D721Med (cell line): ENCODE data around the gene A3GALT2.
A peak's percentile ranks its signal among the peaks of the same experiment; 100 is the strongest.

ENCODE experiments used
- DNase-seq: peaks from one replicate; pipeline ENCODE4 v3.0.0; 2011; ENCODE audit warnings: low spot score; ENCODE audit not compliant: insufficient read length
- FAIRE-seq: peaks from 2 replicates; lab custom pipeline; 2011; peaks lifted over from hg19 to GRCh38; lab: Jason Lieb, UNC
- TF ChIP-seq, protein P1 (sequence below): IDR thresholded peaks from 2 replicates; pipeline ENCODE4 v1.5.1; 2012; ENCODE audit warnings: mild to moderate bottlenecking, control low read depth; ENCODE audit not compliant: insufficient read depth; ENCODE audit errors: missing control alignments

Gene A3GALT2

DNA sequence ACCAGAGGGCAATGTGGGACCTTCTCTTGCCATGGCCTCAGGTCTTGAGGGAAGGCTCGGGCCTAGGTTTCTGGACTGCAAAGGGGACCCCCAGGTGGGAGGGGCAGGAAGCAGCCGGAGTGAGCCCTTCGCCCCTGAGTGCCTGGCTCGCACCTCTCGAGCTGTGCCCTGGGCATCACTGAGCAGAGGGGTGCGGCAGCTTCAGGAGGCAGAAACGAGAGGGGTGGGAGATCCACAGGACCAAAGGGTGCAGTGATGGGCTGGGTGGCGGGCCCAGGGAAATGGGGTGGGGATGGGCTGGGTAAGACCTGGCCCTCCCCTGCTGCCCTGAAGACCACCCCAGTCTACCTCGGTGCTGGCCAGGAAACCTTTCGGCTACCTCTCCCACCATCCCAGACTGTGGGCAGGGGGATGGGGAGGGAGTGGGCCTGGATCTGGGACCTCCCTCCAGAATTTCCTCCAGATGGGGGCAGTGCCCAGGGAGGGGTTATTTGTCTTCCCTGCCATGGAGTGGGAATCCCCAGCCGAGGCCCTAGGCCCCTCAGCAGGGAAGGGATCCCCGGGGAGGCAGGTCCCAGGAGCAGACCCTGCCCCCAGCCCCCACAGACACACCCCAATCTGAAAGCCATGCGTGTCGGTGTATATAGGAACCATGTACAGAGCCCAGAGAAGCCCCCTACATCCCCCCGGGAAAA, 21.3 kb downstream of the A3GALT2 start:
- FAIRE-seq (no peak), DNase-seq (no peak)
- TF ChIP-seq, protein P1, sequence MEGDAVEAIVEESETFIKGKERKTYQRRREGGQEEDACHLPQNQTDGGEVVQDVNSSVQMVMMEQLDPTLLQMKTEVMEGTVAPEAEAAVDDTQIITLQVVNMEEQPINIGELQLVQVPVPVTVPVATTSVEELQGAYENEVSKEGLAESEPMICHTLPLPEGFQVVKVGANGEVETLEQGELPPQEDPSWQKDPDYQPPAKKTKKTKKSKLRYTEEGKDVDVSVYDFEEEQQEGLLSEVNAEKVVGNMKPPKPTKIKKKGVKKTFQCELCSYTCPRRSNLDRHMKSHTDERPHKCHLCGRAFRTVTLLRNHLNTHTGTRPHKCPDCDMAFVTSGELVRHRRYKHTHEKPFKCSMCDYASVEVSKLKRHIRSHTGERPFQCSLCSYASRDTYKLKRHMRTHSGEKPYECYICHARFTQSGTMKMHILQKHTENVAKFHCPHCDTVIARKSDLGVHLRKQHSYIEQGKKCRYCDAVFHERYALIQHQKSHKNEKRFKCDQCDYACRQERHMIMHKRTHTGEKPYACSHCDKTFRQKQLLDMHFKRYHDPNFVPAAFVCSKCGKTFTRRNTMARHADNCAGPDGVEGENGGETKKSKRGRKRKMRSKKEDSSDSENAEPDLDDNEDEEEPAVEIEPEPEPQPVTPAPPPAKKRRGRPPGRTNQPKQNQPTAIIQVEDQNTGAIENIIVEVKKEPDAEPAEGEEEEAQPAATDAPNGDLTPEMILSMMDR = no peak

DNA sequence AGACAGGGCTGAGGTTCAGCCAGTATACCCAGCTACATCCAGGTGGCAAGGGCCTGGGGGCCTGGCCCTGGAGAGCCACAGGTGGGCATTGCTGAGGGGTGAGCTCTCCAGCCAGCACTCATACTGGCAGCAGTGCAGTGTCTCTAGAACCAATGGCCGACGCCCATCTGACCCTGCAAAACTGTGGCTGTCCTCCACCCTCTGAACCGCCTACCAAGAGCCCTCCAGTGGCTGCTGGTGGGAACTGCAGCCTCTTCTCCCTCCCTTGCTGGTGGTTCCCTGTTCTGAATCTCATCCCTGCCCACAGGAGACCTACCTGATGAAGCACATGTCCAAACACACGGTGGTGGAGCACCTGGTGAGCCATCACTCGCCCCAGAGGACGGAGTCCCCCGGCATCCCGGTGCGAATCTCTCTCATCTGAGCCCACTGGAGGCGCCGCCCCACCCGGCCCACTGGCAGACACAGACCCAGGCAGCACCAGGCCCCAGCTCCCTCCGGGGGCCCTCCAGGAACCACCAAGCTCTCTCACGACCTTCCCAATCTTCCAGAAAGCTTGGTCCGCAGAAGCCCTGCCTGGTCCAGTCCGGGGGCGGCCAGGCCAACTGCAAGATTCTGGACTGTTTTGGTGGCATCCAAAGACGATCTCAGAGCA, 22.1 kb downstream of the A3GALT2 start:
- no peak for FAIRE-seq
- DNase-seq = peak; percentile 64
- TF ChIP-seq, protein P1 = peak; percentile 64

DNA sequence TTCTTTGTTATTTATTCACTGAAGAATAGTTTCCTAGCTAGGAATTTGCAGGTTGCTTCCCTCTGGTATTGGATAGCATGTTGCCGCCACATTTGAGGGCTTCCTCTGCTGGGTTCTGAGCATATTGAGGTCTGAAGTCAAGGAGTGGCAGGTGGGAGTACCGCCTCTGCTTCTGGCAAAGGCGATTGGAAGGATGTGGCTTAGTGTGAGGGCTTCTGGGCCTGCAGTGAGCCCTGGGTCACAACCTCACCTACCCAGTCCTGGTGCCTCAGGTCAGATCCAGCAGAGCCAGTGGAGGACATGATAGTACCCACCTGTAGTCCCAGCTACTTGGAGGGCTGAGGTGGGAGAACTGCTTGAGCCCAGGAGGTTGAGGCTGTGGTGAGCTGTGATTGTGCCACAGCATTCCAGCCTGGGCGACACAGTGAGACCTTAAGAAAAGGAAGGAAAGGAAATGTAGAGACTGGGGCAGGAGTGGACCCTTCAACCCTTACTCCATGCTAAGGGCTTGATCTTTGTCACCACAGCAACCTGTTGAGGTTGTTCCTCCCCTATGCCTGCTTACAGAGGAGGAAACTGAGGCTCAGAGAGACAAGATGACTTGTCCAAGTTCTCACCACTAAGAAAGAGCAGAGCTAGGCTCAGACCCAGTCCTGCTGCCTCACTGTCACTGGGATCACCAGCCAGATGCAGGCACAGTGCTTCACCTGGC, 22.8 kb downstream of the A3GALT2 start:
- FAIRE-seq (no peak), DNase-seq (no peak)
- TF ChIP-seq, protein P1 = no peak

DNA sequence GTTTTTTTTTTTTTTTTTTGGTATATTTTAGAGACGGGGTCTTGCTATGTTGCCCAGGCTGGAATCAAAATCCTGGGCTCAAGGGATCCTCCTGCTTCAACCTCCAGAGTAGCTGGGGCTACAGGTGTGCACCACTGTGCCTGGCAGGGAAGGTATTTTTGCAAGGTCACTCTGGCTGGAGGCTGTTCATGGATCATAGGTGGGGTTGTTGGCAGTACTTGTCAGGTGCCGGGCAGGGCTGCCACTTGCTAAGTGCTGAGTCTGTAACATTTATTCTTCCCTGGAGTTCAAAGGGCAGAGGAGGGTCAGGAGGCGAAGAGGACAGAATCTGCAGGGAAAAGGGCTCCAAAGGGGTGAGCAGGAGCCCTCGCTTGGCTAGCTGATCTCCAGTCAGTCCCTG, 24.1 kb downstream of the A3GALT2 start:
- no peak for FAIRE-seq
- TF ChIP-seq, protein P1 = no peak

DNA sequence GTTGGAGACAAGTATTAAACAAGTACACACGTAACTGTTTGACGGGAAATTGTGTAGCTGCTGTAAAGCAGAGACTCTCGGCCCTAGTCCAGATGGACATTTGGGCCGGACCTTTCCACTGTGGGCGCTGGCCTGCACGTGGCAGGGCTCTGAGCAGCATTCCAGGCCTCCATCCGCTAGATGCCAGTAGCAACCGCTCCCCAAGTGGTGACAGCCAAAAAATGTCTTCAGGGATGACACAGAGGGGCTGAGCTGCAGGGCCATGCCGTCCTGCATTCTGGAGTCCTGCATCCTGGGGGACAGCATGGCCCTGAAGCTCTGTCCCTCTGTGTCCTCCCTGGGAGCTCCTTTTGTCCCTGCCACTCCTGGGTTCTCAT, 24.8 kb downstream of the A3GALT2 start:
- DNase-seq (no peak), FAIRE-seq (no peak)
- TF ChIP-seq, protein P1 = no peak

More for the DNA sequence above, 24.1 kb downstream of the A3GALT2 start:
- DNase-seq = no peak

DNA sequence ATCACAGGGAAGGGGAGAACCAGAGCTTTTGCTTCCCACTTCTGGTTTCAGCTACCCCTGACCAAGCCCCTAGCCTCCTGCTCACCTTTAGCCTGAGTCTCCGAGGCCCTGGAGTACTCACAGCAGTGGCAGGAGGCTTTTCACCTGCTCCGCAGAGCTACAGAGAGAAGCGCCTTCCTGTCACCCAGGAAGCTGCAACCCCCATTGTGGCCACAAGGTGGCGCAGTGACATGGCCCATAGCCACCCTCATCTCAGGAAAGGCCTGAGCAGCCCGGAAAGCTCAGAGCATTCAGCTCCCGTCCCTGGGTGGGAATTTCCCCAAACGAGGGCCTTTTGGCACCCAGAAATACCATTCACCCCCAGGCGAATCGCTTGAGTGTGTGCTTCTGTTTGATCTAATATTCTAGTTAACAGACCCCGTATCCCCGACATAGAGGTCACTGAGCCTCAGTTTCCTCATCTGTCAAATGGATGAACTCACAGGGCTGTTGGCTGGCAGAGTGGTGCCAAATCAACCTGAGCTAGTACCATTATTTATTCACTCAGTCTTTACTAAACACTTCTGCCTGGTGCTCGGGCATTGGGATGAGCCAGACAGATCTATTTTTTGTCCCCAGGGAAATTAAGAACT, 25.3 kb downstream of the A3GALT2 start:
- FAIRE-seq (peak; percentile 58), DNase-seq (peak; percentile 92)
- TF ChIP-seq, protein P1 = peak; percentile 93
